NCI-H524 treated with DMSO at 0.1 percent for 48 hours (cell line): Measurements from ENCODE around the gene PPM1H.

Source experiments
- DNase-seq: peaks from one replicate; lab custom pipeline; 2025; lab: John Stamatoyannopoulos, UW

PPM1H gene

GRCh38 chr12:62649412-62650138, 285.4 kb downstream of the PPM1H start:
- no peak for DNase-seq

GRCh38 chr12:62647586-62647985, 287.4 kb downstream of the PPM1H start:
- DNase-seq, result no peak

GRCh38 chr12:62646566-62646965, 288.4 kb downstream of the PPM1H start:
- DNase-seq, result no peak

GRCh38 chr12:62643486-62643885, 291.5 kb downstream of the PPM1H start:
- peak; percentile 27 for DNase-seq

- DNase-seq, result no peak
Measured at GRCh38 chr12:62642486-62642885, 292.5 kb downstream of the PPM1H start.

DNA sequence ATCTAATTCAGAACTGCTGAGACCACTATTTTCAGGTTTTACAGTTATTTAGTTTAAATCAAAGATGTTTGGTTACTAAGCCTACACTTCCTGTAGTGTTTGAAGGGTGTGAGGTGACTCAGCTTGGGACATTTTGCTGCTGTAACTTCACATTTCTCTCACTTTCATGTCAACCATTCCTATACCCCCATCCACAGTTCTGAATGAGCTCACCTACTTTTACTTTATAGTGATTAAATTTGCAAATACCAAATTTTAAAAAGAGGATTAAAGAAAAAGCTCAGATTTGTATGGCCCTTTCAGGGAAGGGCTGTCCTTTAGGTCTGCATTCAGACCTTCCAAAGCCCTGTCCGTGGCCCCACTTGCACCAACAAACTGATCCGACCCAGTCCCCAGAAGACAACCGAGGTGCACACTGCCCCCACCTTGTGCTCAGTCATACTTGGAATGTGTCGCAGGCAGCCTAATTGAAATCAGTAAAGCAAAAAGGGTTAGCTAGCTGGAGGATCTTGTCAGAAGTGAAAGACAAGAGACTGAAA, 294.0 kb downstream of the PPM1H start:
- DNase-seq, result no peak

GRCh38 chr12:62637679-62638078, 297.3 kb downstream of the PPM1H start:
- no peak for DNase-seq

- no peak for DNase-seq
Measured at GRCh38 chr12:62635649-62636048, 299.3 kb downstream of the PPM1H start.

- DNase-seq, result no peak
Measured at GRCh38 chr12:62632411-62632918, 302.5 kb downstream of the PPM1H start.

DNA sequence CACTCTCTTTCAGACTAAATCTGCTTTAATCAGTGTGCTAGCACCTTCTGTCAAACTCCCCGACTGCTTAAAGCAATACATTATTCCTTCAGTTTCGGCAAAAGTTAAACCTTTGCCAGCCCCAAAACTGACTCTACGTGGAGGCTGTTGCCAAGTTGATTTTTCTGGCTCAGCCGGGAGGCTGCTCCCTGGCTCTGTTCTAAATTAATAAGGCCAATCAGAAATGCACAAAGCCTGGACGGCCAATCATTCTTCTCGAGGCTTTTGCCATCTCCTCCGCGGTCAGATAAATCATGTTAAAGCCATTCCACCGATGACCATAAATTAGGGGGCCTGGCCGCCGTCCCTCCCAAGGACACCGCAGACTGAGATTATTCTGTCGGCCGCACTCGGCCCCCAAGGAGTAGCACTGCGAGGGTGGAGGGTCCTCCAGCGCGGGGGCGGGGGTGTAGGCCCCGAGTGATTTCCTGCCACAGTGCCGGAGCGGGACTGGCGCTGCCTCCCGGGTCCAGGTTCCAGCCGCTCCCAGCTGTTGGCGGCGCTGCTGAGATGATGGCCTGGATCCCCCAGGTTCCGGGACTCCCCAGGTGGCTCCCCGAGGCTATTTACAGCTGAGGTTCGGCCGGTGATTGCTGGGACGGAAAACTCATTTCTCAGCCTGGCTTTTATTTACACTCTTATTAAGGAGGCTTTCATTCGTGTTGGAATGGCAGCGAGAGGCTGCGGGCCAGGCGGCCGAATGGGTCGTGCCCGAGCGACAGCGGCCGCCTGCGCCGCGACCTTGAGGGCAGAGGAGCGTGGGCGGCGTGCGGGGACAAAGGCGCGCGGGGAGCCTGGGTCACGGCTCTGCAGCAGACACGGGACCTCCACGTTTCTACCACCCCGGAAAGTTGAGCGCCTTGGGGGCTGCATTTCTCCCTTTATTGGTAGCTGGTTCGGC, 303.2 kb downstream of the PPM1H start:
- DNase-seq, result peak; percentile 30

- DNase-seq, result no peak
Measured at GRCh38 chr12:62629971-62630739, 304.8 kb downstream of the PPM1H start.

GRCh38 chr12:62629413-62629812, 305.5 kb downstream of the PPM1H start:
- DNase-seq, result no peak

DNA sequence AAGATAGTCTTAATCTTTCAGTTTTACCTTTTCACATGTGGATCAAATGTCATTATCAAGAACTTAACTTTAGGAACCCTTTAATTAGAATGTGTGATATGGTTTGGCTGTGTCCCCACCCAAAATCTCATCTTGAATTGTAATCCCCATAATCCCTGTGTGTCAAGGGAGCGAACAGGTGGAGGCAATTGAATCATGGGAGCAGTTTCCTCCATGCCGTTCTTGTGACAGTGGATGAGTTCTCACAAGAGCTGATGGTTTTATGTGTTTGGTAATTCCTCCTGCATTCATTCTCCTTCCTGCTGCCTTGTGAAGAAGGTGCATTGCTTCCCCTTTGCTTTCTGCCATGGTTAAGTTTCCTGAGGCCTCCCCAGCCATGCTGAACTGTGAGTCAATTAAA, 307.8 kb downstream of the PPM1H start:
- no peak for DNase-seq

- no peak for DNase-seq
Measured at GRCh38 chr12:62625228-62625627, 309.7 kb downstream of the PPM1H start.

- DNase-seq, result no peak
Measured at GRCh38 chr12:62622177-62622576, 312.8 kb downstream of the PPM1H start.

DNA sequence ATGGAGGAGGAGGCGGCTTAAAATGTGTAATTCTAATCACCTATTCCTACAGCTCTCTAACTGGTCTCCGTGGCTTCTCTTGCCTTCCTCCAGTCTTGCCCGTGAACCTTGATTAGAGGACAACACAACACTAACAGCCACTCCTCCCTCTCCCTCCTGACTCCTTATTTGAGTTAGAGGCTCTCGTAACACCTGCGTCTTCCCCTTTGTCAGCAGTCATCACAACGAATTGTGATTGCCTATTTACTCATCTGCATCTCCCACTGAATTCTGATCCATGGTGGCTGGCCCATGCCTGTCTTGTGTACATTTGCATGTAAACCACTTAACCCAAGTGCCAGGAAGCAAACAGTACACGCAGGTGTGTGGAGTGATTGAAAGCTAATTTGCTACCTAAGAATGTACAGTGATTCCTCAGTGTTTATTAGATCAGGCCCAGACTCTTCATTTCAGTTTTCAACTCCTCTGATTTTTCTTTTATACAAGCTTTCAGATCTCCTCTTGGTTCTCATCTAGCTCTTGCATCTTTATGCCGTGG, 313.8 kb downstream of the PPM1H start:
- DNase-seq, result no peak

DNA sequence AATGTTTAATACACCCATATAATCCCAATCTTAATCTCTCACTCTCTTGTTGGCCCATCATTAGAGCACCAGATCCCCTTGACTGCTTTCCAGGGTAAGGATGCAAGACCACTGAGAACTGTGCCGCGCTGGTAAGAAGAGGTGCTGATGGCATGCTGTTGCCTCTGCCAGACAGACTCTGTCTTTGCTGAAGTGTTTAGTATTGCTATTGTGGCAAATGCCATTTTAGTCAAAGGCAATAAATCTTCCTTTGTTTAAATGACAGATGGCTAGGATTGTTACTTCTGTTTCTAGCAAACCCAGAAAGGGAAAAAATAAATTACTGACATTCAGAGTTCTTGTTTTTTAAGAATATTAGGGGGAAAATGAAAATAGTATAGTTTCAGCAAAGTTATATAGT, 316.0 kb downstream of the PPM1H start:
- DNase-seq, result no peak

- no peak for DNase-seq
Measured at GRCh38 chr12:62618319-62618718, 316.6 kb downstream of the PPM1H start.

DNA sequence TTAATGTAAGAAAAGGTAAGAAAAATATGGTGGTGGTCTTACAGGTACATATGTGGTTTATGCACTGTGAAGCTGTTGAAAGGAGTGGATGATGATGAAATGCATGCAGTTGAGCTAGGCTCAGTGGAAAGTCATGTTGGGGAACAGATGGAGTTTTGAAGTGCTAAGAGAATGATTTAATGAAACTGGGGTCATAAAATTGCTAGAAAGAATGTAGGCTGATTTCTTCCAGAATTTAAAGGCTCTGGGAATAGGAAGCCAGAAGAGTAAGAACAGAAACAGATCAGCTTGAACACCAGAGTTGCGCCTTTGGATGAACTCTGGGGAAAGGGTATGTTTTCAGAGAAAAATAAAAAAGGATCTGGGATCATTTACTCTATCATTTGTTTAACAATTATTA, 321.9 kb downstream of the PPM1H start:
- no peak for DNase-seq

GRCh38 chr12:62606654-62607053, 328.3 kb downstream of the PPM1H start:
- DNase-seq, result no peak

- DNase-seq, result no peak
Measured at GRCh38 chr12:62605981-62606380, 329.0 kb downstream of the PPM1H start.

GRCh38 chr12:62604871-62605270, 330.1 kb downstream of the PPM1H start:
- DNase-seq, result no peak
